HG02571 (cell line): ENCODE results near the gene TBL1X.
"Not testable (repeated sequence)": the region's sequence is repeated elsewhere in the genome, so short reads cannot be mapped to it uniquely, and the experiment has no call there.

Experiments
- ATAC-seq: cut with Tn5 transposase; IDR thresholded peaks from one replicate; pipeline ENCODE4 v1.9.1; 2021; ENCODE audit warnings: mild to moderate bottlenecking, moderate library complexity; ENCODE audit not compliant: unreplicated experiment

Gene TBL1X

DNA sequence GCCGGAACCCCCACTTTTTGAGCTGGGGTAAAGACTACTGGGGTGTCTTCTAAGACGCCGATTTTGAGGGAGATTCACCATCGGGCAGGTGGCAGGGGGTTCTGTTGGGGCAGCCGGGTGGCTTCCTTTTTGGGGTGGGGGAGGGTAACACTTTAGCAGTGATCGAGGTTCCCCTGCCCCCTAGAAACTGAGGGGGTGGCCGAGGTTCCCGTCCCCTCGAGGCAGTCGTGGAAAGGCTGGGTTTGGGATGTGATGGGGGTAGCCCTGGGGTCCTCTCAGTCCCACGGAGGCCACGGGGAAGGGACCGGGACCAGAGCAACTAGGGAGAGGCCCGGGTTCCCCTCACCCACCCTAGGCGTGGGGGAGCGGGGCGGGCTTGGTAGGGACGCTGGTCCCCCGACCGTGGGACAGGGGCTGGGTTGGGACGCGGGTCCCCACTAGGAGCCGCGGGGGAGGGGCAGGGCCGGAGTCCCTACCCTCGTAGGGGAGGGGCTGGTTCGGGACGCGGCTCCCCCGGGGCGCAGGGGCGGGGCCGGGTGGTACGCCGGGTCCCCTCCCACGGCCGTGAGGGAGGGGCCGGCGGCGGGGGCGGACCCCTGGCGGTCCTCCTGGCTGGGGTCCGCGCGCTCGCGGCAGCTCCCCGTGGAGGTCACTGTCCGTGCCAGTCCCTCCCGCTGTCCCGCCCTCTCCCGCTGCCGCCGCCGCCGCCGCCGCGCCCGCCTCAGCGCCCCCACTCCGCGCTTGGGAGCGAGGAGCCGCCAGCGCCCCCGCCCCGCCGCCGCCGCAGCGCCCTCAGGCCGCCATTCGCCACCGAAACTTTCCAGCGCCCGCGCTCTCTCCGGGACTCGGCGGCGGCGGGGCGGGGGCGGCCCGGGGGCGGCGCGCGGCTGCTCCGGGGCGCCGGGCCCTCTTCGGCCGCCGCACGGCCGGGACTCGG lies at the start of gene TBL1X:
Gene TBL1X, plus strand, starts transcription at position 624 of the 937 bp plus-strand sequence. CDS start 188,529 bp downstream, outside the sequence.
- ATAC-seq, result peak; percentile 38

DNA sequence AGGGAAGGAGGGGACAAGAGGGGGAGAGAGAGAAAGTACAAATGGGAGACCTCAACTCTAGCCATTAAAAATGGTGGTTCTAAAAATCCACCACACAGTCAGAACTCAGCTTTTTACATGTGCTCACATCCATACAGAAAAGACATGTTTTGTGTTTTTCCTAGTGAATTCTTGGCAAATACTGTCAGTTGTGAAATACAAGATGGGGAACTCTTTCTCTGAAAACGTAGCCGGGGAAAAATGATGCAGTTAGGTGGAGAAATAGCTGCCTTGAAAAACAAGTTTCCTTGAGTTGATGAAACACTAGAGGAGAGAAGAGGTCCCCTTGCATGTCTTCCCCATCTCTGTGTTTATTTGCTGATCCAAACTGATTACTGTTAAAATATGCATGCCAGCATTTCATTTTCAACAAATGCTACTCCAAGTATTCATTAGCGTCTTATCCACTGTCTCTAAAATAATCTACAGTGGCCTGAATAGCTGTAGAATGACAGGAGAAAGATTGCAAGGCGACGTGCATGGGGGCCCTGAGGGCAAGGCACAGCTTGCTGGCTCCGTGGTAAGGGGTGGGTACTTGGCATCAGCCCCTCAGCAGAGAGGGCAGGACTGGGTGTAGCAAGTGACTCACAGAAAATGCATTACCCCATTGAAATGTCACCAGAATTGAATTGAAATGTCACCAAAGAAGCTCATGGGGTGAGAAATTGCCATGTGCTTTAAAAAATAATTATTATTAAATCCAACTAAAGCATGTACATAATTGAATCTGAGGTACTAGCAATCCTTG lies 48.1 kb upstream of the TBL1X start:
- ATAC-seq, result no peak

DNA sequence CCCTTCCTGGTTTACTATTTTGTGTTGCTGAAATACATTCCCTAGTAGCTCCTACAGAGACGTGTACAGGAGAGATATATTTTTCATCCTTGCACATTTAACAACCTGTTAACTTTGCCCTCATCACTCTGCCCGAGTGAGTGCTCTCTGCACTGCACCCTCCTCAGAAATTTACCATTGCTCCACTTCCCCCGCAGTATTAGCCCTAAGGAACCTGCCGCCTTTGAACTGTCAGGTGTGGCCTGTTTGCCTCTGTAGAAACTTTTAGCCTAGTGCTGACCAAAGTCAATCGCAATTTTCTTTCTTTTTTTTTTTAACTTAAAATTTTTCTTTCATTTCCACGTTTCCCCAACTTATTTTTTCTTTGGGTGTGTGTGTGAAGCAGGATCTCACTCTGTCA lies 46.6 kb upstream of the TBL1X start:
- no peak for ATAC-seq

DNA sequence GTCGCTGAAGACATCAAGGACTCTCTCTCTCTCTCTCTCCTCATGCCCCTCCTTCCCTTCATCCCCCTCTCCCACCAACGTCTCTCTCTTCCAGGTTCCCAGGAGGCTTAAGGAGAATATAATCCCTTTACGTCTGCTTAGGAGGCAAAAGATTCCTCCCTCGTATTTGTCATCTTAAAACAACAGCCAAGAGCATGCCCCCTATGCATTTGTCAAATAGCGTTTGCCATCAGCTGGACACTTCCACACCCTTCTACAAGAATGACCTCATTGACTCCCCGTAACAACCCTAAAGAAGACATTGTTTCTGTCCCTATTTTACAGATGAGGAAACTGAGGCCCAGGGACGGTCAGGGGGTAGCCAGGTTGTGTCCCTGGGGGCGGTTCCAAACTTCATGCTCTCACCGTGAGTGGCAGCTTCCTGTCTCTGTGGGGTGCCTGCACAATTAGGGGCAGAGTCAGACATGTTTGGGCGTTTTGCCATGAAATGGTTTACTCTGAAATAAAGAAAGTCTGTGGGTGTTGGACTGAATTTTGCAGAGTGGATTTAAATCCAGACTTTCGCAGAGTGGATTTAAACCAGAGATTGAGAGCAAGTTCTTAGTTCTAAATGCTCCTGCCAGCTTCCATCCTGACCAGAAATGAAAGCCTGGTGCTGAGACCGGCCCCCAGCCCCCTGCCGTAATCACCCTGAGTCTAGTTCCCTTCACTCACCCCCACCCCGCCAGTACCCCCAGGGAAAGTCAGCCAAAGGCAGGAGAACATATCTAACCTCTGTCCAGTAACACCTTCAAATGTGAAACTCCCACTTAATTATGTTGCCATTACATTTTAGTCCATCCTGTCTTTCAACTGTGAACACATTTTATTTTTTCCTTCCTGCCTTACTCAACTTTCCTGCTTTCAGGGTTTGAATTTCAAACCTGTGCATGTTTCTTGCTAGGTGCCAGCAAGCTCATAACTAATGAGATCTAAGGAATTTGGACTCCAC lies 44.3 kb upstream of the TBL1X start:
- no peak for ATAC-seq

DNA sequence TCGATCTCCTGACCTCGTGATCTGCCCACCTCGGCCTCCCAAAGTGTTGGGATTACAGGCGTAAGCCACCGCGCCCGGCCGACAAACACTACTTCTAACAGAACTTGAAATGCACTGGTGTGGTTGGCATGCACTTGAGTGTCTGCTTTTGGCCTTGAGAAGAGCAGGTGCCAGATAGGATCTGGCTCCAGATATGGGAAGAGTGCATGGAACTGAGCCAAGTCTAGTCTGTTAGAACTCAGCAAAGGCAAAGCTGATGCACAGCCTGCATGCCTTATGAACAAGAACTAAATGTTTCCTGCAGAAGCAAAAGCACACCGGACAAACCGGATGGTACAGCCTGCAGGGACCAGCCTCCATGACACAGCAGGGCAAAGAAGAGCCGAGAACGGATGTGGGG lies 35.1 kb upstream of the TBL1X start:
- no peak for ATAC-seq

DNA sequence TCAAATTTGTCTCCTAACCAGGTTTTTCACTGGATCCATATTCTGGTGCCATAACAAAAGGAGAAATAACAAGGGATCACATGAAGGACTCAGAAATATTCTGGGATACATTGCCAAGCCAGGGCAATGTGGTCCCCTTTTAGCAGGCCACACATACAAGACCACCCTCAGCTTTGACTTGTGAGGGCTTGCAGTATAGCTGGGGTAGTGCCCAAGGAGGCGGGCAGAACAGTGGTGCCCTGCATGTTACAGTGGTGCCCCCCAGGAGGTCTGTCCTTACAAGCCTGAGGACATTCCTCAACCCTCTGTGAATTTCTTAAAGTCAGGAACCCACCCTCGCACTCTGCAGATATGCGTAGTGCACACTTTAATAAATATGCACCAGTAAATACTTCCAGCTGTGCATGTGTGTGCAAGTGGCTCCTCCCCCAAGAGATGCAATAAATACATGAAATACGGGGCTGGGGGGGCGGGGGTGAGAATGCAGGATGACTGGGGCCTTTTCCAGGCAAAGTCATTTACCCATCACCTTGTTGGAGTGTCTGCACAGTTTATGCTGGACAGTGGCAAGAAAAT lies 34.4 kb upstream of the TBL1X start:
- ATAC-seq, result no peak

DNA sequence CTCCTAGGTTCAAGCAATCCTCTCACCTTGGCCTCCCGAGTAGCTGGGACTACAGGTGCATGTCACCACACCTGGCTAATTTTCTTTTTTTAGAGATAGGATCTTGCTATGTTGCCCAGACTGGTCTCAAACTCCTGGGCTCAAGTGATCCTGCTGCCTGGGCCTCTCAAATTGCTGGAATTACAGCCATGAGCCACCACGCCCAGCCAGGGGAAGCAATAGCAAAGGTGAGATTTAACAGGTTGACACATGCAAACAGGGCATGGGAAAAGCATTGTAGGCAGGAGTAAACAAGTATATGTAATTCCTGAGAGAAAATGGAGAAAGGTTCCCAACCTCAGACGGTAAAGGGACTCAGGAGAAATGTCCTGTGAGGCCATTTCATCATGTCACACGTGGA lies 33.6 kb upstream of the TBL1X start:
- no peak for ATAC-seq

DNA sequence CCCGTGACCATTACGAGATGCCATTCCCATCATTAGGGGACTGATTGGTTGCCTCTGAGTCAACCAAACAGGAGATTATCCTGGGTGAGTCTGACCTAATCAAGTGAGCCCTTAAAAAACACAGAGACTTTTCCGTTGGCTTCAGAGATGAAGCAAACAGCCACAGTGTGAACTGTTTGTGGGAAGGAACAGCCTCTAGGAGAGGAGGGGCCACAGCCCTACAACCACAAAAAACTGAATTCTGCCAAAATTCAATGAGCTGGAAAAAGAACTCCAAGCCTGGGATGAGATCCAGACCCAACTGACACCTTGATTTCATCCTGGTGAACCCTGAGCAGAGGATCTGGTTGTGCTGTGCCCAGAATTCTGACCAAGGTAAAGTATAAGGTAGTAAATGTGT lies 31.3 kb upstream of the TBL1X start:
- ATAC-seq, result no peak

DNA sequence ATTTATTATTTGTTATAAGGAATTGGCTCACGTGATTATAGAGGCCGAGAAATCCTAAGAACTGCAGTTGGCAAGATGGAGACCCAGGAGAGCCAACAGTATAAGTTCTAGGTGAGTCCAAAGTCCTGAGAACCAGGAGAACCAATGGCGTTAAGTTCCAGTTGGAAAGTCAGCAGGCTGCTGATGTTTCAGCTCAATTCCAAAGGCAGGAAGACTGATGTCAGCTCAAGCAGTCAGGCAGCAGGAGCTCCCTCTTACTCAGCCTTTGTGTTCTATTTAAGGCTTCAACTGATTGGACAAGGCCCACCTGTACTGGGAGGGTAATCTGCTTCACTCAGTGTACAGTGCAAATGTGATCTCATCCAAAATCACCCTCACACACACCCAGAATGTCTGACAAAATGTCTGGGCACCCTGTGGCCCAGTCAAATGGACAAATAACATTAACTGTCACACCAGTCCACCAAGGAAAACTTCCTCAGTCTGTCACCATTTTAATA lies 30.8 kb upstream of the TBL1X start:
- ATAC-seq, result no peak

DNA sequence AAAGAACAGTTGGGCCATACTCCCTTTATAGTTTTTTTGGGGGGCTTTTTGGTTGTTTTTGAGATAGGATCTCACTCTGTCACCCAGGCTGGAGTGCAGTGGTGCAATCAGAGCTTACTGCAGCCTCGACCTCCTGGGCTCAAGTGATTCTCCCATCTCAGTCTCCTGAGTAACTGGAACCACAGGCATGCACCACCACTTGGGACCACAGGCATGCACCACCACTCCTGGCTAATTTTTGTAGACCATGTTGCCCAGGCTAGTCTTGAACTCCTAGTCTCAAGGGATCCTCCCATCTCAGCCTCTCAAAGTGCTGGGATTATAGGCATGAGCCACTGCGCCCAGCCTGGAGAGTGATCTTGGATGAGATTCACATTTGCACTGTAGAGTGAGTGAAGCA lies 29.8 kb upstream of the TBL1X start:
- ATAC-seq, result not testable (repeated sequence)

DNA sequence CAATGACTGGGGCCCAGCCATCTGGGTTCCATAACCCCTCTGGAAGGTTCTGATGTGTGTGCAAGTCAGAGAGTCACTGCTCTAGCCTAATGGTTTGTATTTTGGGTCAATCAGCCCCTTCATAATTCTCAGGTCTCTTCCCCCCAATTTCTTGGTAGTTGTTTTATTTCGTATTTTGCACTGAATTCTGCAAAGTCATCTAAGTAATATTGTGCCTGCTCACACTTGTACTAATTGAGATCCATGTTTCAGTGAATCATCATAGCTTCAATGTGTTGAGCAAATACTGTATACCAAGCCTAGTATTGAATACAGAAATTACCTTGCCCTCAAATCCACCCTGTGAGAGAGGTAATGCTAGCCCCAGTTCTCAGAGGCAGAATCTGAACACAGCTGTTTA lies 28.0 kb upstream of the TBL1X start:
- no peak for ATAC-seq

DNA sequence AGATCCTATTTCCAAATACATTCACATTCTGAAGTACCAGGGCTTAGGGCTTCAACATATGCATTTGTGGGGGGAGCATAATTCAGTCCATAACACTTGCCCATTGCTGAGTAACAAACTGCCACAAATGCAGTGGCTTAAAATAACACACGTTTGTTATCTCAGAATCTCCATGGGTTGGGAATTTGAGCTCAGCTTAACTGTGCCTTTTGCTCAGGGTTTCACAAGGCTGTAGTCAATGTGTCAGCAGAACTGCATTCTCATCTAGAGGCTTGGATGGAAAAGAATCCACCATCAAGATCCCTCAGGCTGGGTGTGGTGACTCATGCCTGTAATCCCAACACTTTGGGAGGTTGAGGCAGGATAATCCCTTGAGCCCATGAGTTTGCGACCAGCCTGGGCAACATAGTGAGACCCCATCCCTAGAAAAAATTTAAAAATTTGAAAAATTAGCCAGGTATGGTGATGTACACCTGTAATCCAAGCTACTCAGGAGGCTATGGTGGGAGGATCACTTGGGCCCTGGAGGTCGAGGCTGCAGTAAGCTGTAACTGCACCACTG lies 25.8 kb upstream of the TBL1X start:
- no peak for ATAC-seq

DNA sequence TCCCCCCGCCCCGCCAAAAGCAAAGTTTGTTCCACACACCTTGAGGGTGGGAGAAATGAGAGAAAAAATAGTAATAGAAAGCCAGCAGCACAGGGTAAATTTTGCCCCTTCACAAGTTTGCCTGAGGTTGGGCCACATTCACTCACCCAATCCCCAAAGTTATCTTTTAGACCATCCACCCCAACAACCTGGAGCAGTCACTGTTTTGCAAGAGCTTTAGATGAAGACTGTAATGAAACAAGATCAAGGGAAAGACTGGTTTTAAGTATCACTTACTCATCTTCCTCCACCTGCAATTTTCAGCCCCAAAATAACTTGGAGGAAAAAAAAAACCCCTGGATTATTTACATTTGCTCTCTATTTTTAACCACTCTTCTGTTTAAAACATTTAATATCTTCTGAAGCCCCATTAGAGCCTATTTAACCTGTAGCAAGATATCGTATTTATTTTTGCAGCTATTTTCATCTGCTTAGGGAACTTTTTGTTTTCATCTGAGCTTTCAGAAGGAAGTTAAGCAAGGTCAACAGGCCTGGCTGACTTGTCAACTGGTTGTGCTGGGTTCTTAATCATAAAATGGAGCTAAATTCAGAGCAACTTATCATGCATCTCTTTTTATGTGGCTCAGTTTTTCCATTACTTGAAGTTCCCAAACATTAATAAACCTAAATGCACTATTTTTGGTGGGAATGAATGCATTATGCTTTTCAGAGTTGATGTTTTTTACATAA lies 24.6 kb upstream of the TBL1X start:
- ATAC-seq, result no peak

DNA sequence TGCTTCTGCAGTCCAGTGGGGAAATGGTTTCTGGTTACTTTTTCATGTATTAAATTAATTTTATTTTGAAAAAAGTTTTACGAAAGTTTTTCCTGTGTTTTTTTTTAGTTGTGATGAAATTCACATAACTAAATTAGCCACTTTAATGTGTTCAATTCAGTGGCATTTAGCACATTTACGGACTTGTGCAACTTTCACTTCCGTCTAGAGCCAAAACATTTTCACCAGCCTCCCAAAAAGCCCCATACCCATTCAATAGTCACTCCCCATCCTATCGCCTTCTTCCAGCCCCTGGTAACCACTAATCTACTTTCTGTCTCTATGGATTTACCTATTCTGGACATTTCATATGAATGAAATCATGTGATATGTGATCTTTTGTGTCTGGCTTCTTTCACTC lies 22.8 kb upstream of the TBL1X start:
- no peak for ATAC-seq

DNA sequence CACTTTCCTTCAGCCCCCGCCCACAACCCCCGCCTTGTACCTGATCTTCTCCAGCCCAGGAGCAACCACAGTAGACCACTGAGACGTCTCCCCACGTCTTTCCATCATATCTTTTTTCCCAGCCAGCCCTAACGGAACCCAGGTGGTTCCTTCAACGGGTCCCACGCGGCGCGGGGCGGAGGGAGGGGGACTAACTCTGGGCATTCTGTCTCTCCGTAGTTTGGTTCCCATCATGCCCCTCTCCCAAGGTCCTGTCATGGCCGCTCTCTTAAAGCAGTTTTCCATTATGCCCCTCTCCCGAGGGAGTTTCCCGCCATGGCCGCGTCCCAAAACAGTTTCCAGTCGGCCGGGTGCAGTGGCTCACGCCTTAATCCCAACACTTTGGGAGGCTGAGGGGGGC lies 21.5 kb upstream of the TBL1X start:
- no peak for ATAC-seq

DNA sequence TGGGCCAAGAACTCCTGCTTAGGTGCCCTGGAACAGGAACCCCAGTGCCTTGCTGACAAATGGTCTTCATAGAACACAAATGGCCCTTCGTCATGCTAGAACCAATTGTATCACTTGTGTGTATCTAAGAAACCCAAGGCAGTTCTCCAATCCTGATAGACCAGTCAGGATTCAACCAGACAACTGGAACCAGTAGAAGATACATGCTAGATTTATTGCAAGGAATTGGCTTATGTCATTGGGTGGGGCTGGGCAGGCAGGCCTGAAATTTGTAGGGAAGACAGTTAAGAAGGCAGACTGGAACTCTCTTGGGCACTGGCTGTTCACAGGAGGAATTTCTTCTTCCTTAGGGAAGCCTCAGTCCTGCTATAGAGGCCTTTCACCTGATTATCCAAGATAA lies 17.0 kb upstream of the TBL1X start:
- ATAC-seq, result no peak

DNA sequence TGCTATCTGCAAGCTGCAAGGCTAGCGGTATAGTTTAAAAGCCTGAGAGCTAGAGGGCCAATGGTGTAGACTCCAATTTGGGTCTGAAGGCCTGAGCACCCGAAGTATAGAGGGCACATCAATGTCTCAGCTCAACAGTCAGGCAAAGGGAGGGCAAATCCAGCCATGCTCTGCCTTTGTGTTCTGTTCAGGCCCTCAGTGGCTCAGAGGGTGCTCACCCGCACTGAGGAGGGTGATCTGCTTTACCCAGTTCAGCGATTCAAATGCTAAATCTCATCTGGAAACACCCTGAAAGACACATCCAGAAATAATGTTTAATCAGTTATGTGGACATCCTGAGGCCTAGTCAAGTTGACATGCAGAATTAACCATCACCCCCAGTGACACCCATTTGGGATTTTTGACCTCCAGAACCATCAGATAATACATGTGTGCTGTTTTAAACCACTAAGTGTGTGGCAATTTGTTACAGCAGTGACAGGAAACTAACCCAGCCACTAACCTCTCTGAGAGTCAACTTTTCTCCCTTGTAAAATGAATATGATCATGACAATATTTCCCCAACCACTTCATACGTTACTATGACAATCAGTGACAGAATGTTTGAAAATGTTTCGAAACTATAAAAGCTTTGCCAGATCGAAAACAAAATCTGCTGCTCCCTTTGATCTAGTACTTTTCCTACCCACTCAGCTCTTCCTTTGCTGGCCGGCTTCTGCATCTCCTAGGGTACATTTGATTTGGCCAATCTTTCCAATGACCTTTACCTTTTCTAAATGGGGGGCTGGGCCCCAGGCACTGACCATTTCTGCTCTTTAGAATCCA lies 8.4 kb upstream of the TBL1X start:
- no peak for ATAC-seq

DNA sequence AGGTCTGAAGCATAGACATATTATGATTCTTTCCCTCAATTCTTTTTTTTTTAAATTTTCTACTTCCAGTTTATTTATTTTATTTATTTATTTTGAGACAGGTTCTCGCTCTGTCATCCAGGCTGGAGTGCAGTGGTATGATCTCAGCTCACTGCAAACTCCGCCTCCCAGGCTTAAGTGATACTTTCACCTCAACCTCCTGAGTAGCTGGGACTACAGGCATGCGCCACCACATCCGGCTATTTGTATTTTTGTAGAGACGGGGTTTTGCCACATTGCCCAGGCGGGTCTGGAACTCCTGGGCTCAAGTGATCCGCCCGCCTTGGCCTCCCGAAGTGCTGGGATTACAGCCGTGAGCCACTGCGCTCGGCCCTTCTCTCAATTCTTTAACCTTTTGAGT lies 6.8 kb upstream of the TBL1X start:
- not testable (repeated sequence) for ATAC-seq
